HEK293 (cell line): ENCODE measurements around the gene PKN1.
A peak's percentile ranks its signal among the peaks of the same experiment; 100 is the strongest.
"Not testable (repeated sequence)": the region's sequence is repeated elsewhere in the genome, so short reads cannot be mapped to it uniquely, and the experiment has no call there.

ENCODE experiments used
- CTCF ChIA-PET: fragments of 350-600 bp; formaldehyde crosslinking; extraction: SDS; loops from one replicate; lab custom pipeline; 2021; ENCODE audit warnings: antibody characterized with exemption; lab: Yijun Ruan, JAX
- POLR2A ChIA-PET: fragments of 300-600 bp; formaldehyde crosslinking; extraction: SDS; loops from one replicate; lab custom pipeline; 2020; ENCODE audit warnings: antibody characterized with exemption, inconsistent platforms; lab: Yijun Ruan, JAX
- H3K27ac ChIP-seq: fragments of 200-500 bp; sonication (Bioruptor generic); 2 replicates; pipeline ENCODE4 v1.5.1; 2014; ENCODE audit warnings: low read depth, low read length, control low read depth, inconsistent platforms; ENCODE audit errors: extremely low read depth
- H3K36me3 ChIP-seq, 2 experiments: fragments of 200-500 bp in 1 of 2; sonication (Bioruptor generic) in 1 of 2; 1 replicate in 1 of 2; 2 replicates in 1 of 2; pipeline ENCODE4 v1.5.1; 2014 to 2017; ENCODE audit warnings: inconsistent platforms in 2 of 2, low read length in 2 of 2; ENCODE audit not compliant: control insufficient read depth in 2 of 2, insufficient read depth in 1 of 2
- H3K4me1 ChIP-seq: fragments of 200-500 bp; sonication (Bioruptor generic); 2 replicates; pipeline ENCODE4 v1.5.1; 2014; ENCODE audit warnings: mild to moderate bottlenecking, low read length, inconsistent platforms; ENCODE audit not compliant: control insufficient read depth, insufficient read depth
- H3K4me3 ChIP-seq: 2 replicates; pipeline ENCODE4 v1.5.1; 2011; ENCODE audit warnings: low read depth, mild to moderate bottlenecking, control low read depth, low read length, moderate library complexity
- H3K9me3 ChIP-seq: fragments of 200-500 bp; sonication (Bioruptor generic); 2 replicates; pipeline ENCODE4 v1.5.1; 2014; ENCODE audit warnings: low read depth, low read length, inconsistent platforms; ENCODE audit not compliant: control insufficient read depth, insufficient read depth
- BCL11B ChIP-seq: fragments of 450-650 bp; formaldehyde crosslinking; IDR thresholded peaks from 2 replicates; pipeline ENCODE4 v1.5.1; 2016; ENCODE audit warnings: low read depth, missing biosample characterization, missing genetic modification characterization
- MZF1 ChIP-seq: fragments of 450-650 bp; formaldehyde crosslinking; IDR thresholded peaks from 2 replicates; pipeline ENCODE4 v1.5.1; 2017; ENCODE audit warnings: missing biosample characterization, missing genetic modification characterization, borderline replicate concordance
- REPIN1 ChIP-seq: fragments of 450-650 bp; formaldehyde crosslinking; IDR thresholded peaks from 2 replicates; pipeline ENCODE4 v1.5.1; 2017; ENCODE audit warnings: missing biosample characterization, missing genetic modification characterization, low read depth
- ZBTB1 ChIP-seq: fragments of 450-650 bp; formaldehyde crosslinking; IDR thresholded peaks from 2 replicates; pipeline ENCODE4 v1.5.1; 2016; ENCODE audit warnings: missing biosample characterization, missing genetic modification characterization
- ZBTB11 ChIP-seq: fragments of 450-650 bp; formaldehyde crosslinking; conservative IDR thresholded peaks from 2 replicates; pipeline ENCODE4 v1.5.1; 2016; ENCODE audit warnings: low read depth, missing biosample characterization, missing genetic modification characterization
- ZBTB17 ChIP-seq: fragments of 450-650 bp; formaldehyde crosslinking; IDR thresholded peaks from 2 replicates; pipeline ENCODE4 v1.5.1; 2016; ENCODE audit warnings: missing biosample characterization, missing genetic modification characterization
- ZBTB21 ChIP-seq: fragments of 450-650 bp; formaldehyde crosslinking; IDR thresholded peaks from 2 replicates; pipeline ENCODE4 v1.5.1; 2017; ENCODE audit warnings: missing biosample characterization, missing genetic modification characterization
- ZBTB8A ChIP-seq: fragments of 450-650 bp; formaldehyde crosslinking; IDR thresholded peaks from 2 replicates; pipeline ENCODE4 v1.5.1; 2016; ENCODE audit warnings: missing biosample characterization, missing genetic modification characterization
- ZNF10 ChIP-seq: fragments of 450-650 bp; formaldehyde crosslinking; IDR thresholded peaks from 2 replicates; pipeline ENCODE4 v1.5.1; 2017; ENCODE audit warnings: missing biosample characterization, missing genetic modification characterization
- ZNF146 ChIP-seq: fragments of 450-650 bp; formaldehyde crosslinking; IDR thresholded peaks from 2 replicates; pipeline ENCODE4 v1.5.1; 2016; ENCODE audit warnings: missing biosample characterization, missing genetic modification characterization
- ZNF155 ChIP-seq: fragments of 450-650 bp; formaldehyde crosslinking; IDR thresholded peaks from 2 replicates; pipeline ENCODE4 v1.5.1; 2016; ENCODE audit warnings: missing biosample characterization, missing genetic modification characterization
- ZNF202 ChIP-seq: fragments of 450-650 bp; formaldehyde crosslinking; IDR thresholded peaks from 2 replicates; pipeline ENCODE4 v1.5.1; 2016; ENCODE audit warnings: missing biosample characterization, missing genetic modification characterization, borderline replicate concordance
- ZNF24 ChIP-seq: fragments of 450-650 bp; formaldehyde crosslinking; IDR thresholded peaks from 2 replicates; pipeline ENCODE4 v1.5.1; 2016; ENCODE audit warnings: missing biosample characterization, missing genetic modification characterization
- ZNF302 ChIP-seq: fragments of 450-650 bp; formaldehyde crosslinking; IDR thresholded peaks from 2 replicates; pipeline ENCODE4 v1.5.1; 2016; ENCODE audit warnings: missing biosample characterization, missing genetic modification characterization, low read depth
- ZNF335 ChIP-seq: fragments of 450-650 bp; formaldehyde crosslinking; conservative IDR thresholded peaks from 2 replicates; pipeline ENCODE4 v1.5.1; 2016; ENCODE audit warnings: missing biosample characterization, missing genetic modification characterization
- ZNF366 ChIP-seq: fragments of 450-650 bp; formaldehyde crosslinking; conservative IDR thresholded peaks from 2 replicates; pipeline ENCODE4 v1.5.1; 2016; ENCODE audit warnings: missing biosample characterization, missing genetic modification characterization
- ZNF416 ChIP-seq: fragments of 450-650 bp; formaldehyde crosslinking; IDR thresholded peaks from 2 replicates; pipeline ENCODE4 v1.5.1; 2016; ENCODE audit warnings: missing biosample characterization, missing genetic modification characterization
- ZNF521 ChIP-seq: fragments of 450-650 bp; formaldehyde crosslinking; IDR thresholded peaks from 2 replicates; pipeline ENCODE4 v1.5.1; 2017; ENCODE audit warnings: missing biosample characterization, mild to moderate bottlenecking, missing genetic modification characterization
- ZNF600 ChIP-seq: fragments of 450-650 bp; formaldehyde crosslinking; IDR thresholded peaks from 2 replicates; pipeline ENCODE4 v1.5.1; 2016; ENCODE audit warnings: missing biosample characterization, missing genetic modification characterization
- ZNF621 ChIP-seq: fragments of 450-650 bp; formaldehyde crosslinking; IDR thresholded peaks from 2 replicates; pipeline ENCODE4 v1.5.1; 2017; ENCODE audit warnings: missing biosample characterization, missing genetic modification characterization
- ZNF624 ChIP-seq: fragments of 450-650 bp; formaldehyde crosslinking; IDR thresholded peaks from 2 replicates; pipeline ENCODE4 v1.5.1; 2017; ENCODE audit warnings: missing biosample characterization, missing genetic modification characterization
- ZNF776 ChIP-seq: fragments of 450-650 bp; formaldehyde crosslinking; IDR thresholded peaks from 2 replicates; pipeline ENCODE4 v1.5.0; 2017; ENCODE audit warnings: missing biosample characterization, missing genetic modification characterization, borderline replicate concordance
- ZNF791 ChIP-seq: fragments of 450-650 bp; formaldehyde crosslinking; IDR thresholded peaks from 2 replicates; pipeline ENCODE4 v1.5.1; 2016; ENCODE audit warnings: missing biosample characterization, missing genetic modification characterization
- ZSCAN23 ChIP-seq: fragments of 450-650 bp; formaldehyde crosslinking; IDR thresholded peaks from 2 replicates; pipeline ENCODE4 v1.5.1; 2016; ENCODE audit warnings: missing biosample characterization, missing genetic modification characterization
- ZSCAN5A ChIP-seq: fragments of 450-650 bp; formaldehyde crosslinking; IDR thresholded peaks from 2 replicates; pipeline ENCODE4 v1.5.1; 2016; ENCODE audit warnings: missing biosample characterization, missing genetic modification characterization

PKN1 gene

GRCh38 chr19:14459703-14460102 is 26.6 kb downstream of the PKN1 start:
- POLR2A ChIA-PET: interaction anchor here (1.5 kb wide), 1 partner anchor 47 kb away, joined by 4 read pairs; no protein-coding TSS in a partner anchor
- CTCF ChIA-PET: no interaction called here
- Histone ChIP-seq H3K4me1 (no peaks in the 10 kb centered on the region), H3K27ac (no peak overlapping the region), H3K4me3 (no peak overlapping the region), H3K36me3 (peaks cover 17 to 64% of the 10 kb centered on the region in 2 experiments; a peak in 2 of 3 replicates), H3K9me3 (no peaks in the 10 kb centered on the region)
- TF ChIP-seq ZNF791 (tag by site-specific recombination) (no peak), ZBTB11 (tag by site-specific recombination) (no peak), REPIN1 (tag by site-specific recombination) (no peak), ZNF600 (tag by site-specific recombination) (no peak), ZNF202 (tag by site-specific recombination) (no peak), ZNF621 (tag by site-specific recombination) (no peak), ZNF521 (tag by site-specific recombination) (no peak), ZNF416 (no peak), ZSCAN23 (tag by site-specific recombination) (no peak)

GRCh38 chr19:14460935-14461334 is 27.8 kb downstream of the PKN1 start:
- H3K36me3 ChIP-seq: peaks cover 23 to 68% of the 10 kb centered on the region in 2 experiments; a peak in 2 of 3 replicates
- ChIA-PET CTCF (no interaction called here), POLR2A (interaction anchor here (0.7 kb wide), 1 partner anchor 506 kb away, joined by 3 read pairs; no protein-coding TSS in a partner anchor)
- no peak overlapping the region for H3K27ac ChIP-seq
- H3K4me3 ChIP-seq: no peak overlapping the region
- TF ChIP-seq ZNF10 (tag by site-specific recombination) (no peak), ZBTB1 (tag by site-specific recombination) (no peak), ZNF155 (no peak), ZNF302 (tag by site-specific recombination) (no peak), ZNF776 (tag by site-specific recombination) (no peak), ZNF366 (tag by site-specific recombination) (peak; percentile 97), ZBTB17 (tag by site-specific recombination) (peak; percentile 67)
- no peaks in the 10 kb centered on the region for H3K4me1 ChIP-seq
- H3K9me3 ChIP-seq: no peaks in the 10 kb centered on the region

- H3K4me1 ChIP-seq, H3K9me3 ChIP-seq, H3K4me3 ChIP-seq, POLR2A ChIA-PET, H3K27ac ChIP-seq: not testable (repeated sequence)
- peaks cover 31 to 66% of the 10 kb centered on the region in 2 experiments; a peak in 2 of 3 replicates for H3K36me3 ChIP-seq
- CTCF ChIA-PET: interaction anchor here (0.9 to 1.0 kb wide), 2 partner anchors 18 to 245 kb away, joined by 3 to 4 read pairs; no protein-coding TSS in a partner anchor
Measured at GRCh38 chr19:14462401-14462800, 29.3 kb downstream of the PKN1 start.

GRCh38 chr19:14463747-14464146 is 30.6 kb downstream of the PKN1 start:
- ChIA-PET POLR2A (interaction anchor here (0.6 kb wide), 1 partner anchor 72 kb away, joined by 4 read pairs; no protein-coding TSS in a partner anchor), CTCF (interaction anchor here (0.6 to 0.7 kb wide), 2 partner anchors 15 to 17 kb away, joined by 3 read pairs; no protein-coding TSS in a partner anchor)
- no peak overlapping the region for H3K27ac ChIP-seq
- no peaks in the 10 kb centered on the region for H3K4me1 ChIP-seq
- peaks cover 31 to 67% of the 10 kb centered on the region in 2 experiments; a peak in 2 of 3 replicates for H3K36me3 ChIP-seq
- H3K4me3 ChIP-seq: no peak overlapping the region
- no peaks in the 10 kb centered on the region for H3K9me3 ChIP-seq
- TF ChIP-seq ZNF624 (tag by site-specific recombination) (no peak), BCL11B (tag by site-specific recombination) (no peak), MZF1 (tag by site-specific recombination) (no peak), ZBTB21 (tag by site-specific recombination) (no peak), ZNF24 (no peak), ZNF10 (tag by site-specific recombination) (no peak), ZNF146 (tag by site-specific recombination) (no peak), ZSCAN5A (tag by site-specific recombination) (no peak), ZBTB8A (tag by site-specific recombination) (no peak), ZNF335 (no peak)
